Endodermal cell (in vitro differentiated cells): Measurements from ENCODE around the gene RILPL2. TPM values are rescaled to one million over a fixed set of nuclear protein-coding genes. Genes with fewer than 3 reads are reported as not detected.
"Not testable (repeated sequence)": the region's sequence is repeated elsewhere in the genome, so short reads cannot be mapped to it uniquely, and the experiment has no call there.

Source experiments
- DNase-seq: peaks from one replicate; pipeline ENCODE4 v3.0.0-alpha.2; 2017
- H3K27ac ChIP-seq: 2 replicates; pipeline ENCODE4 v1.5.1; 2013; ENCODE audit warnings: mild to moderate bottlenecking, low read depth, low read length, moderate library complexity
- H3K27me3 ChIP-seq: 2 replicates; pipeline ENCODE4 v1.6.1; 2013; ENCODE audit warnings: mild to moderate bottlenecking, low read length, moderate library complexity; ENCODE audit not compliant: insufficient read depth, control insufficient read depth, poor library complexity, severe bottlenecking
- H3K36me3 ChIP-seq: 2 replicates; pipeline ENCODE4 v1.7.0; 2013; ENCODE audit warnings: mild to moderate bottlenecking, low read length, moderate library complexity; ENCODE audit not compliant: control insufficient read depth, insufficient read depth
- H3K4me1 ChIP-seq: one replicate; pipeline ENCODE4 v1.7.0; 2013; ENCODE audit warnings: low read length; ENCODE audit not compliant: control insufficient read depth, insufficient read depth
- H3K4me3 ChIP-seq: 2 replicates; pipeline ENCODE4 v1.5.1; 2013; ENCODE audit warnings: mild to moderate bottlenecking, low read length, moderate library complexity
- H3K9ac ChIP-seq: 2 replicates; pipeline ENCODE4 v1.6.1; 2013; ENCODE audit warnings: mild to moderate bottlenecking, low read length, moderate library complexity; ENCODE audit not compliant: poor library complexity, severe bottlenecking; ENCODE audit errors: extremely low read depth
- H3K9me3 ChIP-seq: 2 replicates; pipeline ENCODE4 v1.6.1; 2013; ENCODE audit warnings: mild to moderate bottlenecking, low read length, moderate library complexity; ENCODE audit not compliant: control insufficient read depth
- H3K27ac Mint-ChIP-seq: 2 replicates; pipeline ENCODE4 v1.8.0; 2020; ENCODE audit warnings: mixed read lengths
- H3K27me3 Mint-ChIP-seq: 2 replicates; pipeline ENCODE4 v1.8.0; 2021; ENCODE audit warnings: mild to moderate bottlenecking, mixed read lengths; ENCODE audit not compliant: insufficient read depth
- H3K36me3 Mint-ChIP-seq: 2 replicates; pipeline ENCODE4 v1.8.0; 2020; ENCODE audit warnings: low read depth, mixed read lengths
- H3K4me1 Mint-ChIP-seq: 2 replicates; pipeline ENCODE4 v1.8.0; 2020; ENCODE audit warnings: mixed read lengths
- H3K4me3 Mint-ChIP-seq: 2 replicates; pipeline ENCODE4 v1.8.0; 2020; ENCODE audit warnings: mild to moderate bottlenecking, moderate library complexity, mixed read lengths
- H3K9me3 Mint-ChIP-seq: 2 replicates; pipeline ENCODE4 v1.8.0; 2020; ENCODE audit warnings: mild to moderate bottlenecking, mixed read lengths
- CTCF ChIP-seq: fragments of 200-600 bp; sonication (generic); conservative IDR thresholded peaks from 2 replicates; pipeline ENCODE4 v1.5.0; 2021; ENCODE audit warnings: antibody characterized with exemption, mild to moderate bottlenecking
- WGBS, 2 experiments: methylation state at CpG; one replicate each; pipeline versions ENCODE4 v1.1.5 to v1.1.7; 2013; ENCODE audit warnings: missing lambda C conversion rate in 2 of 2, mixed read lengths in 1 of 2; ENCODE audit not compliant: insufficient coverage in 1 of 2, insufficient read length in 1 of 2; 5-methylcytosine and 5-hydroxymethylcytosine counted together
- total RNA-seq, 2 donors: library from RNA; stranded (reverse); fragmentation: NEBNext Ultra II Directional in 1 of 2; extraction: Animal tissue kit (Norgen Biotek cat#: 25700) in 1 of 2; gene quantifications; 2 replicates in 1 of 2; 3 replicates in 1 of 2; pipeline ENCODE4 v1.2.1, GENCODE V29; 2021

RILPL2 gene
- total RNA-seq, 2 donors from 2014 or later = 2.6 TPM

GRCh38 chr12:123435636-123436016 lies 858 bp downstream of the RILPL2 start:
- 78 to 84% methylated on average over 3 to 5 of the region's 5 CpGs for WGBS, 2 experiments
- Histone ChIP-seq H3K9ac (no peak overlapping the region), H3K9me3 (no peaks in the 10 kb centered on the region), H3K27ac (no peak overlapping the region), H3K4me3 (peak overlapping the region; percentile 87), H3K36me3 (no peaks in the 10 kb centered on the region), H3K27me3 (peaks cover 22% of the 10 kb centered on the region), H3K4me1 (no peaks in the 10 kb centered on the region)
- DNase-seq = no peak
- Mint-ChIP-seq H3K27me3 (peaks cover 17% of the 10 kb centered on the region), H3K9me3 (no peaks in the 10 kb centered on the region), H3K36me3 (peaks cover 7% of the 10 kb centered on the region), H3K4me3 (peak overlapping the region; percentile 90), H3K4me1 (no peaks in the 10 kb centered on the region), H3K27ac (no peak overlapping the region)
- no peak for TF ChIP-seq CTCF

GRCh38 chr12:123433615-123434014 lies 2.9 kb downstream of the RILPL2 start:
- Mint-ChIP-seq H3K4me3 (no peak overlapping the region), H3K27ac (no peak overlapping the region), H3K4me1 (no peaks in the 10 kb centered on the region), H3K27me3 (peaks cover 17% of the 10 kb centered on the region), H3K9me3 (no peaks in the 10 kb centered on the region), H3K36me3 (peaks cover 12% of the 10 kb centered on the region)
- DNase-seq = no peak
- H3K36me3 ChIP-seq = no peaks in the 10 kb centered on the region
- H3K4me1 ChIP-seq = no peaks in the 10 kb centered on the region
- H3K27ac ChIP-seq = no peak overlapping the region
- no peaks in the 10 kb centered on the region for H3K9me3 ChIP-seq
- peaks cover 22% of the 10 kb centered on the region for H3K27me3 ChIP-seq
- 88 to 97% methylated on average over 3 to 6 of the region's 6 CpGs for WGBS, 2 experiments
- no peak overlapping the region for H3K4me3 ChIP-seq
- no peak overlapping the region for H3K9ac ChIP-seq
- TF ChIP-seq CTCF = no peak

- 82 to 89% methylated on average over 14 to 15 of the region's 15 CpGs for WGBS, 2 experiments
- not testable (repeated sequence) for H3K4me3 ChIP-seq, H3K27ac ChIP-seq, H3K27me3 Mint-ChIP-seq, H3K27ac Mint-ChIP-seq, H3K9ac ChIP-seq, H3K9me3 ChIP-seq, H3K36me3 ChIP-seq, H3K9me3 Mint-ChIP-seq, H3K4me3 Mint-ChIP-seq, DNase-seq, H3K4me1 ChIP-seq, H3K4me1 Mint-ChIP-seq
- H3K36me3 Mint-ChIP-seq = peaks cover 18% of the 10 kb centered on the region
- peaks cover 14% of the 10 kb centered on the region for H3K27me3 ChIP-seq
Observed at GRCh38 chr12:123431951-123432817, 4.3 kb downstream of the RILPL2 start.

GRCh38 chr12:123429101-123429500 lies 7.4 kb downstream of the RILPL2 start:
- 94 to 96% methylated on average over 6 to 8 of the region's 8 CpGs for WGBS, 2 experiments
- not testable (repeated sequence) for H3K27me3 Mint-ChIP-seq, H3K27me3 ChIP-seq, H3K27ac Mint-ChIP-seq, H3K36me3 ChIP-seq, H3K9ac ChIP-seq, DNase-seq, H3K9me3 Mint-ChIP-seq, H3K4me1 Mint-ChIP-seq, H3K9me3 ChIP-seq, H3K4me1 ChIP-seq, H3K27ac ChIP-seq, H3K4me3 Mint-ChIP-seq, H3K4me3 ChIP-seq
- H3K36me3 Mint-ChIP-seq = peaks cover 20% of the 10 kb centered on the region
